Measurements from ENCODE around the gene TNRC6C. TPM values are rescaled to one million over a fixed set of nuclear protein-coding genes. Genes with fewer than 3 reads are reported as not detected.

TNRC6C gene
- total and polyA plus RNA-seq, 7 donors = 0.92 to 22.1 (median 6.3) TPM

DNA sequence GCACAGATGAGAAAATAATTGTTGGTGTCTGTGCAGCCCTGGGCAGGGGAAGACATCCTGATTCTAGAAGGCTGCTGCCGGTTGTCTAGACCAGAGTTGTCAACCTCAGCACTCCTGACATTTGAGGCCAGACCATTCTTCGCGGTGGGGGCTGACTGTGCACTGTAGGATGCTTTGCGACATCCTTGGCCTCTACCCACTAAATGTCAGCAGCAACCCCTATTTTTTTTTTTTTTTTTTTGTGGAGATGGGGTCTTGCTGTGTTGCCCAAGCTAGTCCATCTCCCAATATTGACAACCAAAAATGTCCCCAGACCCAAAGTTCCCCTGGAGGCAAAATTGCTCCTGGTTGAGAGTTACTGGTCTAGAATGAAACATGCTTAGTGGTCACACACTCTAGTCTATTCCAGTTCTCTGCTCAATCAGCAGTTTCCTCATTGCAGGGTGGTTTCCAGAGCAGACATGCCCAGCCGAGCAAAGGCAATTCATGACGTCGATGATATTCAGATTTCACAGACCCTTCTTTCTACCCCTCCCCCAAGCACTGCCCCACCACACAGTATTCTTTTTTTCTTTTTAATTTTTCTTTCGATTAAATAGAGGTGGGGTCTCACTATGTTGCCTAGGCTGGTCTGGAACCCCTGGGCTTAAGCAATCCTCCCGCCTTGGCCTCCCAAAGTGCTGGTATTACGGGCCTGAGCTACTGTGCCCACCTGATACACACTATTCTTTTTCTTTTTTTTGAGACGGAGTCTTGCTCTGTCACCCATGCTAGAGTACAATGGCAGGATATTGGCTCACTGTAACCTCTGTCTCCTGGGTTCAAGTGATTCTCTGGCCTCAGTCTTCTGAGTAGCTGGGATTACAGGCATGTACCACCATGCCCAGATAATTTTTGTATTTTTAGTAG, 196.7 kb downstream of the TNRC6C start:
- no peak overlapping the region for H3K27ac ChIP-seq
- H3K27me3 ChIP-seq = no peaks in the 10 kb centered on the region
- no peak overlapping the region for H3K4me3 ChIP-seq
- TF ChIP-seq POLR2A (IDR thresholded peaks at IDR 0.05) (no peak), POLR2AphosphoS5 (IDR thresholded peaks at IDR 0.05) (no peak), EP300 (IDR thresholded peaks at IDR 0.05) (no peak)
- TF ChIP-seq, protein P1, sequence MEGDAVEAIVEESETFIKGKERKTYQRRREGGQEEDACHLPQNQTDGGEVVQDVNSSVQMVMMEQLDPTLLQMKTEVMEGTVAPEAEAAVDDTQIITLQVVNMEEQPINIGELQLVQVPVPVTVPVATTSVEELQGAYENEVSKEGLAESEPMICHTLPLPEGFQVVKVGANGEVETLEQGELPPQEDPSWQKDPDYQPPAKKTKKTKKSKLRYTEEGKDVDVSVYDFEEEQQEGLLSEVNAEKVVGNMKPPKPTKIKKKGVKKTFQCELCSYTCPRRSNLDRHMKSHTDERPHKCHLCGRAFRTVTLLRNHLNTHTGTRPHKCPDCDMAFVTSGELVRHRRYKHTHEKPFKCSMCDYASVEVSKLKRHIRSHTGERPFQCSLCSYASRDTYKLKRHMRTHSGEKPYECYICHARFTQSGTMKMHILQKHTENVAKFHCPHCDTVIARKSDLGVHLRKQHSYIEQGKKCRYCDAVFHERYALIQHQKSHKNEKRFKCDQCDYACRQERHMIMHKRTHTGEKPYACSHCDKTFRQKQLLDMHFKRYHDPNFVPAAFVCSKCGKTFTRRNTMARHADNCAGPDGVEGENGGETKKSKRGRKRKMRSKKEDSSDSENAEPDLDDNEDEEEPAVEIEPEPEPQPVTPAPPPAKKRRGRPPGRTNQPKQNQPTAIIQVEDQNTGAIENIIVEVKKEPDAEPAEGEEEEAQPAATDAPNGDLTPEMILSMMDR (IDR thresholded peaks at IDR 0.05) = no peak
- intact Hi-C loops (cut with DNase I) = no loop called here
- DNase-seq = no peak
- H3K9me3 ChIP-seq = no peaks in the 10 kb centered on the region
- 64 to 67% methylated on average over 11 of the region's 11 CpGs for WGBS, 2 donors
- H3K4me1 ChIP-seq = no peaks in the 10 kb centered on the region
- no peaks in the 10 kb centered on the region for H3K36me3 ChIP-seq

Small RNAs within 50 kb of the gene (small RNA-seq; reads per million reads assigned to genes)
- gene RNU1-80P (0 reads per million in 3 donors), gene RNU6-625P (0 reads per million in 3 donors)

Other genes starting within 250 kb of the TNRC6C start
- gene TMC6, start 170.1 kb downstream of the TNRC6C start, total RNA-seq = 10 to 100 TPM in 2 of 4 donors, 1 to 10 TPM in 2; 5.3 to 13.9 (median 8.9) TPM
- 100 to 1,000 TPM in 1 of 3 donors, 10 to 100 TPM in 1, 1 to 10 TPM in 1; 9.0 to 145 (median 10.8) TPM for gene TMC6, start 170.1 kb downstream of the TNRC6C start, polyA plus RNA-seq
- 10 to 100 TPM in 1 of 4 donors, 1 to 10 TPM in 3; 2.8 to 13.2 (median 3.9) TPM for gene TMC8, start 172.1 kb downstream of the TNRC6C start, total RNA-seq
- 10 to 100 TPM in 1 of 3 donors, 1 to 10 TPM in 2; 1.8 to 51.7 (median 2.1) TPM for gene TMC8, start 172.1 kb downstream of the TNRC6C start, polyA plus RNA-seq
- not detected for gene C17orf99, start 187.7 kb downstream of the TNRC6C start, total RNA-seq
- under 1 TPM in 1 of 3 donors, not detected in 2; 0.73 TPM for gene C17orf99, start 187.7 kb downstream of the TNRC6C start, polyA plus RNA-seq
- 10 to 100 TPM; 14.7 to 23.5 (median 18.6) TPM for gene SYNGR2, start 209.9 kb downstream of the TNRC6C start, total RNA-seq
- gene SYNGR2, start 209.9 kb downstream of the TNRC6C start, polyA plus RNA-seq = 100 to 1,000 TPM in 1 of 3 donors, 10 to 100 TPM in 2; 37.2 to 280 (median 45.8) TPM
- gene TK1, start 228.3 kb downstream of the TNRC6C start, total RNA-seq = 1 to 10 TPM in 3 of 4 donors, under 1 TPM in 1; 0.83 to 6.9 (median 3.8) TPM
- gene TK1, start 228.3 kb downstream of the TNRC6C start, polyA plus RNA-seq = 10 to 100 TPM; 10.2 to 74.6 (median 44.2) TPM
- 10 to 100 TPM in 1 of 4 donors, 1 to 10 TPM in 3; 6.1 to 11.4 (median 7.6) TPM for gene AFMID, start 228.7 kb downstream of the TNRC6C start, total RNA-seq
- 10 to 100 TPM; 21.0 to 32.9 (median 28.2) TPM for gene AFMID, start 228.7 kb downstream of the TNRC6C start, polyA plus RNA-seq

All from sigmoid colon (tissue), 7 donors.